ENCODE results near the gene CUL1. TPM values are rescaled to one million over a fixed set of nuclear protein-coding genes. Genes with fewer than 3 reads are reported as not detected.

The CUL1 gene
- total and polyA plus RNA-seq, 7 donors = 24.0 to 72.8 (median 53.9) TPM

DNA sequence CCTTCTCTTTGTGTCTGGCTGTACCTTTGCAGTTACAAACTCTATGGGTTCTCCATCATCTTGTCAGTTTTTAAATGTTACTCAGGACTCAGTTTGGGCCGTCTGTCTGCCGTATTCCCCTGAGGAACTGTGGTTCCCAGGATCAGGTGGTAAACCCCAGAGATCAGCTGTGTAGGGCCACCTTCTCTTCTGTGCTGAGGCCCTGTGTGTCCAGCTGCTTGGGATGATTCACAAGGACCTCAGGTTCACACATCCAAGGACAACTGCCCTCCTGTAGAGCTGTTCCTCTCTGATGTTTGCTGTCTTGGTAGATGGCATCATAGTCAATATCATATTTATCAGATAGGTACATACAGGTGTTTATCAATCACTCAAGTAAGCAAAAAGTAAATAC lies 24.5 kb downstream of the CUL1 start:
- Histone ChIP-seq H3K4me3 (no peak overlapping the region), H3K27ac (no peak overlapping the region), H3K4me1 (peaks cover 0 to 93% (median 56%) of the 10 kb centered on the region in 4 donors), H3K27me3 (no peaks in the 10 kb centered on the region), H3K36me3 (no peaks in the 10 kb centered on the region), H3K9me3 (no peaks in the 10 kb centered on the region)
- DNase-seq = no peak
- intact Hi-C loops (cut with DNase I) = no loop called here
- WGBS, 2 donors = 73 to 90% methylated on average over 2 of the region's 2 CpGs
- TF ChIP-seq POLR2AphosphoS5 (IDR thresholded peaks at IDR 0.05) (no peak), EP300 (IDR thresholded peaks at IDR 0.05) (no peak), POLR2A (IDR thresholded peaks at IDR 0.05) (no peak)
- TF ChIP-seq, protein P1, sequence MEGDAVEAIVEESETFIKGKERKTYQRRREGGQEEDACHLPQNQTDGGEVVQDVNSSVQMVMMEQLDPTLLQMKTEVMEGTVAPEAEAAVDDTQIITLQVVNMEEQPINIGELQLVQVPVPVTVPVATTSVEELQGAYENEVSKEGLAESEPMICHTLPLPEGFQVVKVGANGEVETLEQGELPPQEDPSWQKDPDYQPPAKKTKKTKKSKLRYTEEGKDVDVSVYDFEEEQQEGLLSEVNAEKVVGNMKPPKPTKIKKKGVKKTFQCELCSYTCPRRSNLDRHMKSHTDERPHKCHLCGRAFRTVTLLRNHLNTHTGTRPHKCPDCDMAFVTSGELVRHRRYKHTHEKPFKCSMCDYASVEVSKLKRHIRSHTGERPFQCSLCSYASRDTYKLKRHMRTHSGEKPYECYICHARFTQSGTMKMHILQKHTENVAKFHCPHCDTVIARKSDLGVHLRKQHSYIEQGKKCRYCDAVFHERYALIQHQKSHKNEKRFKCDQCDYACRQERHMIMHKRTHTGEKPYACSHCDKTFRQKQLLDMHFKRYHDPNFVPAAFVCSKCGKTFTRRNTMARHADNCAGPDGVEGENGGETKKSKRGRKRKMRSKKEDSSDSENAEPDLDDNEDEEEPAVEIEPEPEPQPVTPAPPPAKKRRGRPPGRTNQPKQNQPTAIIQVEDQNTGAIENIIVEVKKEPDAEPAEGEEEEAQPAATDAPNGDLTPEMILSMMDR (IDR thresholded peaks at IDR 0.05) = no peak

DNA sequence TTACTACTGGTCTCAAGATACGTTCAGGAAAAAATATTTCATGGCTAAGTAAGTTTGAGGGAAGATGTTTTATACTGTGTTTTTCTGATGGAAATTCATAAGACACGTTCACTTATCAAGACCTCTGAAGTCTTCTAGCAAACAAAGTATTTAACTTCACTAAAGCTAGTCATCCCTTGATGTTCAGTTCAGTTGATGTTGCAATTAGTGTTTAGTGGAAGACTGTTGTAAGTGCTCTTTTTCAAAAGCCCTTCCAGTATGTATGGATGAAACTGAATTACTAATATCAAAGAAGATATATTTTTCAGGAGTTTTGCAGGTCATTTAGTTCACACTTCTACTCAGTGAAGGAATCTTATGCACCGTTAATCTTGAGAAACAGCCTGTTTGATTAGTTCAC lies 25.1 kb downstream of the CUL1 start:
- Histone ChIP-seq H3K4me3 (no peak overlapping the region), H3K9me3 (no peaks in the 10 kb centered on the region), H3K4me1 (peaks cover 0 to 93% (median 52%) of the 10 kb centered on the region in 4 donors), H3K36me3 (no peaks in the 10 kb centered on the region), H3K27ac (no peak overlapping the region), H3K27me3 (no peaks in the 10 kb centered on the region)
- WGBS, 2 donors = 82 to 92% methylated on average over 3 of the region's 3 CpGs
- TF ChIP-seq EP300 (IDR thresholded peaks at IDR 0.05) = no peak
- no peak for TF ChIP-seq POLR2A (IDR thresholded peaks at IDR 0.05)
- TF ChIP-seq, protein P1 (IDR thresholded peaks at IDR 0.05) = no peak
- TF ChIP-seq POLR2AphosphoS5 (IDR thresholded peaks at IDR 0.05) = no peak
- DNase-seq = no peak
- intact Hi-C loops (cut with DNase I) = no loop called here

GRCh38 chr7:148726385-148726784 lies 27.7 kb downstream of the CUL1 start:
- WGBS, 2 donors = 43 to 78% methylated on average over 2 of the region's 2 CpGs
- intact Hi-C loops (cut with DNase I) = no loop called here
- peaks cover 0 to 92% (median 52%) of the 10 kb centered on the region in 4 donors for H3K4me1 ChIP-seq
- H3K27me3 ChIP-seq = no peaks in the 10 kb centered on the region
- DNase-seq = no peak
- no peak for TF ChIP-seq POLR2AphosphoS5 (IDR thresholded peaks at IDR 0.05)
- TF ChIP-seq POLR2A (IDR thresholded peaks at IDR 0.05) = no peak
- TF ChIP-seq, protein P1 (IDR thresholded peaks at IDR 0.05) = no peak
- no peak for TF ChIP-seq EP300 (IDR thresholded peaks at IDR 0.05)
- no peak overlapping the region for H3K4me3 ChIP-seq
- no peaks in the 10 kb centered on the region for H3K9me3 ChIP-seq
- H3K36me3 ChIP-seq = peaks cover 0 to 7% (median 0%) of the 10 kb centered on the region in 4 donors
- no peak overlapping the region for H3K27ac ChIP-seq

DNA sequence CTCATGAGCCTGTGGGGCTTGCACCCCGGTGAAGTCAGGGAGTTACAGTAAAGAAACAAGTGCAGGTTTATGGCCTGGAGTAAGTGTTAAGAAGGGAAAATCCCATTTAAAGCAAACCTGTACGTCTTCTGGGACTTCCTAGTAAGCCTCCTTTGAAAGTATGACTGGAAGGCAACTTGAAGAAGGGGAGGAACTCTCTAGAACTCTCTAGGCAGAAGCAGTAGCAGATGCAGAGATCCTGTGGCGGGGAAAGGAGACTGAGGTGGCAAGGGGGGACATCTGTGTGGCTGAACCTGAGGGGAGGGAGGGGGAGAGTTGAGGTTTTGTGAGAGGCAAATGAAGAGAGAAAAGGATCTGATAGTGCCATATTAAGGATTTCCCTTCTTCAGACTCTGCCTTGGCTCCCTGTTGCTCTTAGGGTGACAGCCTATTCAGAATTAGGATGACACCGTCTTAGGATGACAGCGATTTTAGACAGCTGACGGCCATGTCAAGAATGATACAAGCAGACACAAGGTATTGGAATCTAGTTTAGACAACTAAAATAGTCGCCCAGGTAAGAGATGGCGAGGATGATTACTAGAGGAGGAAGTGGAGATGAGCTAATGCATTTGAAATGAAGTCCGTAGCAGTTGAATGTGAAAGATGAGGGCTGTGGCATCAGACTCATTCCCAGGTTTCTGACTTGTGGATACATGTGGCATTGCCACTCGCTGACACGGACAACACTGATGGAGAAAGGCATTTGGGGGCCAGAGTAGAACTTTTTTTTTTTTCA lies 29.0 kb downstream of the CUL1 start:
- no peak for DNase-seq
- Histone ChIP-seq H3K27ac (no peak overlapping the region), H3K4me3 (no peak overlapping the region), H3K4me1 (peaks cover 0 to 79% (median 41%) of the 10 kb centered on the region in 4 donors), H3K9me3 (no peaks in the 10 kb centered on the region), H3K27me3 (no peaks in the 10 kb centered on the region), H3K36me3 (peaks cover 0 to 20% (median 0%) of the 10 kb centered on the region in 4 donors)
- WGBS, 2 donors = 85 to 91% methylated on average over 11 of the region's 11 CpGs
- TF ChIP-seq EP300 (IDR thresholded peaks at IDR 0.05) = no peak
- TF ChIP-seq POLR2AphosphoS5 (IDR thresholded peaks at IDR 0.05) = no peak
- TF ChIP-seq, protein P1 (IDR thresholded peaks at IDR 0.05) = no peak
- no peak for TF ChIP-seq POLR2A (IDR thresholded peaks at IDR 0.05)
- intact Hi-C loops (cut with DNase I) = no loop called here

All from sigmoid colon (tissue), 7 donors.